SK-N-SH treated with all-trans-retinoic acid at 6 μM for 48 hours (cell line): Measurements from ENCODE around the gene FBXO47.

Experiments
- ATAC-seq: fragments of 200-7000 bp; cut with Tn5 transposase; 3 replicates; pipeline ENCODE4 v1.9.1; 2020; ENCODE audit warnings: mild to moderate bottlenecking, moderate library complexity
- ARNTL ChIP-seq: fragments of 450-650 bp; formaldehyde crosslinking; IDR thresholded peaks from 2 replicates; pipeline ENCODE4 v1.5.0; 2020; ENCODE audit warnings: low read depth, mild to moderate bottlenecking, moderate library complexity, borderline replicate concordance
- BACH2 ChIP-seq: fragments of 250-450 bp; sonication (Bioruptor Pico); IDR thresholded peaks from 2 replicates; pipeline ENCODE4 v1.9.0; 2021; ENCODE audit warnings: mild to moderate bottlenecking, borderline replicate concordance
- ESRRG ChIP-seq: fragments of 250-450 bp; sonication (Bioruptor Pico); IDR thresholded peaks from 2 replicates; pipeline ENCODE4 v1.6.1; 2021; ENCODE audit warnings: mild to moderate bottlenecking
- ISL1 ChIP-seq: fragments of 250-450 bp; sonication (Bioruptor Pico); IDR thresholded peaks from 2 replicates; pipeline ENCODE4 v2.1.2; 2022; ENCODE audit warnings: mild to moderate bottlenecking, moderate library complexity
- OSR1 ChIP-seq: fragments of 250-450 bp; sonication (Bioruptor Pico); IDR thresholded peaks from 2 replicates; pipeline ENCODE4 v1.8.0; 2022; ENCODE audit warnings: moderate library complexity, mild to moderate bottlenecking, inconsistent platforms
- PPARA ChIP-seq: fragments of 250-450 bp; sonication (Bioruptor Pico); IDR thresholded peaks from 2 replicates; pipeline ENCODE4 v1.5.0; 2020; ENCODE audit warnings: mild to moderate bottlenecking, borderline replicate concordance
- RARB ChIP-seq: fragments of 250-450 bp; sonication (Bioruptor Pico); IDR thresholded peaks from 2 replicates; pipeline ENCODE4 v1.8.0; 2021; ENCODE audit warnings: mild to moderate bottlenecking, moderate library complexity
- SNAI2 ChIP-seq: fragments of 250-450 bp; sonication (Bioruptor Pico); IDR thresholded peaks from 2 replicates; pipeline ENCODE4 v1.5.0; 2020; ENCODE audit warnings: mild to moderate bottlenecking, moderate library complexity
- TCF4 ChIP-seq: fragments of 250-450 bp; sonication (Bioruptor Pico); IDR thresholded peaks from 2 replicates; pipeline ENCODE4 v1.8.0; 2021; ENCODE audit warnings: mild to moderate bottlenecking, moderate library complexity, borderline replicate concordance
- TOX ChIP-seq: fragments of 250-450 bp; sonication (Bioruptor Pico); IDR thresholded peaks from 2 replicates; pipeline ENCODE4 v1.8.0; 2021; ENCODE audit warnings: mild to moderate bottlenecking, moderate library complexity, borderline replicate concordance
- ZC3H10 ChIP-seq: fragments of 250-450 bp; sonication (Bioruptor Pico); IDR thresholded peaks from 2 replicates; pipeline ENCODE4 v1.5.1; 2021; ENCODE audit warnings: mild to moderate bottlenecking, moderate library complexity
- ZFP30 ChIP-seq: fragments of 450-650 bp; formaldehyde crosslinking; IDR thresholded peaks from 2 replicates; pipeline ENCODE4 v1.5.0; 2022; ENCODE audit warnings: mild to moderate bottlenecking, moderate library complexity
- ZNF565 ChIP-seq: fragments of 450-650 bp; formaldehyde crosslinking; conservative IDR thresholded peaks from 2 replicates; pipeline ENCODE4 v1.5.0; 2020; ENCODE audit warnings: low read depth, mild to moderate bottlenecking, moderate library complexity
- ZNF70 ChIP-seq: fragments of 450-650 bp; formaldehyde crosslinking; IDR thresholded peaks from 2 replicates; pipeline ENCODE4 v1.5.0; 2020; ENCODE audit warnings: mild to moderate bottlenecking, moderate library complexity
- TF ChIP-seq, protein P1 (sequence below): fragments of 250-450 bp; sonication (Bioruptor Pico); IDR thresholded peaks from 2 replicates; pipeline ENCODE4 v1.5.0; 2020; ENCODE audit warnings: mild to moderate bottlenecking, moderate library complexity
- TF ChIP-seq, protein P2 (sequence below): fragments of 250-450 bp; sonication (Bioruptor Pico); IDR thresholded peaks from 2 replicates; pipeline ENCODE4 v1.8.0; 2020; ENCODE audit warnings: mild to moderate bottlenecking, moderate library complexity, borderline replicate concordance
- TF ChIP-seq, protein P3 (sequence below): fragments of 250-450 bp; sonication (Bioruptor Pico); IDR thresholded peaks from 2 replicates; pipeline ENCODE4 v1.5.1; 2020; ENCODE audit warnings: low read depth, mild to moderate bottlenecking, moderate library complexity
- TF ChIP-seq, protein P4 (sequence below): fragments of 250-450 bp; sonication (Bioruptor Pico); IDR thresholded peaks from 2 replicates; pipeline ENCODE4 v1.5.1; 2021; ENCODE audit warnings: mild to moderate bottlenecking, moderate library complexity

The FBXO47 gene

DNA sequence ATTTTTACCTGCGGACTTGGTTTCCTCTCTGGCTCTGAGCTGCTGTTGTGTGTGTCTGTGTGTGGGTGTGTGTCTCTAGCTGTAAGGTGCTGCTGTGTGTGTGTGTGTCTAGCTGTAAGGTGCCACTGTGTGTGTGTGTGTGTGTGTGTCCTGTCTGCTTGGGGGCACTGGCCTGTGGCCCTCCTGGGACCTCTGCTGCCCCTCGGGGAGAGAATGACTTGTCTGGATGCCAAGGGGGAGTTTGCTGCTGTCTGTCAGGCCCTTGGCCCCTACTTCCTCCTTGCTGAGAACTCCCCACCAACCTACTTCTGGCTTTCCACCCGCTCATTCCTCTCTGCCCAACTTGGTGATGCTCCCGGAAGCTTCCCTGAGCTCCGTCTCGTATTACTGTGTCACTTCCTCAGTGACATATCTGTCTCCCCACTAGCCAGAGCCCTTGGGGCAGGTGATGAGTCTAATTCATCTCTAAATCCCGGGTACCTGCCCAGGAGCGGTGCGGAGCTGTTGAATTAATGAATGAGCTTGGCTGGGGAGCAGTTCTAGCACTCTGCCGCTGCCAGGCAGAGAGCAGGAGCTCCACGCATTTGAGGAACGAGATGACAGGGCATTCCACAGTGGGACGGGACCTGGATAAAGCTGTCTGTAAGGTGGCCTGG, 45.3 kb downstream of the FBXO47 start (continued):
- TF ChIP-seq, protein P1, sequence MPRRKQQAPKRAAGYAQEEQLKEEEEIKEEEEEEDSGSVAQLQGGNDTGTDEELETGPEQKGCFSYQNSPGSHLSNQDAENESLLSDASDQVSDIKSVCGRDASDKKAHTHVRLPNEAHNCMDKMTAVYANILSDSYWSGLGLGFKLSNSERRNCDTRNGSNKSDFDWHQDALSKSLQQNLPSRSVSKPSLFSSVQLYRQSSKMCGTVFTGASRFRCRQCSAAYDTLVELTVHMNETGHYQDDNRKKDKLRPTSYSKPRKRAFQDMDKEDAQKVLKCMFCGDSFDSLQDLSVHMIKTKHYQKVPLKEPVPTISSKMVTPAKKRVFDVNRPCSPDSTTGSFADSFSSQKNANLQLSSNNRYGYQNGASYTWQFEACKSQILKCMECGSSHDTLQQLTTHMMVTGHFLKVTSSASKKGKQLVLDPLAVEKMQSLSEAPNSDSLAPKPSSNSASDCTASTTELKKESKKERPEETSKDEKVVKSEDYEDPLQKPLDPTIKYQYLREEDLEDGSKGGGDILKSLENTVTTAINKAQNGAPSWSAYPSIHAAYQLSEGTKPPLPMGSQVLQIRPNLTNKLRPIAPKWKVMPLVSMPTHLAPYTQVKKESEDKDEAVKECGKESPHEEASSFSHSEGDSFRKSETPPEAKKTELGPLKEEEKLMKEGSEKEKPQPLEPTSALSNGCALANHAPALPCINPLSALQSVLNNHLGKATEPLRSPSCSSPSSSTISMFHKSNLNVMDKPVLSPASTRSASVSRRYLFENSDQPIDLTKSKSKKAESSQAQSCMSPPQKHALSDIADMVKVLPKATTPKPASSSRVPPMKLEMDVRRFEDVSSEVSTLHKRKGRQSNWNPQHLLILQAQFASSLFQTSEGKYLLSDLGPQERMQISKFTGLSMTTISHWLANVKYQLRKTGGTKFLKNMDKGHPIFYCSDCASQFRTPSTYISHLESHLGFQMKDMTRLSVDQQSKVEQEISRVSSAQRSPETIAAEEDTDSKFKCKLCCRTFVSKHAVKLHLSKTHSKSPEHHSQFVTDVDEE (CRISPR knock-in tag): no peak
- no peak for TF ChIP-seq ESRRG (CRISPR knock-in tag)
- TF ChIP-seq ISL1 (CRISPR knock-in tag): no peak
- no peak for TF ChIP-seq PPARA (CRISPR knock-in tag)
- TF ChIP-seq, protein P2, sequence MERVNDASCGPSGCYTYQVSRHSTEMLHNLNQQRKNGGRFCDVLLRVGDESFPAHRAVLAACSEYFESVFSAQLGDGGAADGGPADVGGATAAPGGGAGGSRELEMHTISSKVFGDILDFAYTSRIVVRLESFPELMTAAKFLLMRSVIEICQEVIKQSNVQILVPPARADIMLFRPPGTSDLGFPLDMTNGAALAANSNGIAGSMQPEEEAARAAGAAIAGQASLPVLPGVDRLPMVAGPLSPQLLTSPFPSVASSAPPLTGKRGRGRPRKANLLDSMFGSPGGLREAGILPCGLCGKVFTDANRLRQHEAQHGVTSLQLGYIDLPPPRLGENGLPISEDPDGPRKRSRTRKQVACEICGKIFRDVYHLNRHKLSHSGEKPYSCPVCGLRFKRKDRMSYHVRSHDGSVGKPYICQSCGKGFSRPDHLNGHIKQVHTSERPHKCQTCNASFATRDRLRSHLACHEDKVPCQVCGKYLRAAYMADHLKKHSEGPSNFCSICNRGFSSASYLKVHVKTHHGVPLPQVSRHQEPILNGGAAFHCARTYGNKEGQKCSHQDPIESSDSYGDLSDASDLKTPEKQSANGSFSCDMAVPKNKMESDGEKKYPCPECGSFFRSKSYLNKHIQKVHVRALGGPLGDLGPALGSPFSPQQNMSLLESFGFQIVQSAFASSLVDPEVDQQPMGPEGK (CRISPR knock-in tag): no peak
- TF ChIP-seq, protein P3, sequence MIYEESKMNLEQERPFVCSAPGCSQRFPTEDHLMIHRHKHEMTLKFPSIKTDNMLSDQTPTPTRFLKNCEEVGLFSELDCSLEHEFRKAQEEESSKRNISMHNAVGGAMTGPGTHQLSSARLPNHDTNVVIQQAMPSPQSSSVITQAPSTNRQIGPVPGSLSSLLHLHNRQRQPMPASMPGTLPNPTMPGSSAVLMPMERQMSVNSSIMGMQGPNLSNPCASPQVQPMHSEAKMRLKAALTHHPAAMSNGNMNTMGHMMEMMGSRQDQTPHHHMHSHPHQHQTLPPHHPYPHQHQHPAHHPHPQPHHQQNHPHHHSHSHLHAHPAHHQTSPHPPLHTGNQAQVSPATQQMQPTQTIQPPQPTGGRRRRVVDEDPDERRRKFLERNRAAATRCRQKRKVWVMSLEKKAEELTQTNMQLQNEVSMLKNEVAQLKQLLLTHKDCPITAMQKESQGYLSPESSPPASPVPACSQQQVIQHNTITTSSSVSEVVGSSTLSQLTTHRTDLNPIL: no peak
- TF ChIP-seq ZFP30: no peak
- no peak for TF ChIP-seq BACH2 (CRISPR knock-in tag)

DNA sequence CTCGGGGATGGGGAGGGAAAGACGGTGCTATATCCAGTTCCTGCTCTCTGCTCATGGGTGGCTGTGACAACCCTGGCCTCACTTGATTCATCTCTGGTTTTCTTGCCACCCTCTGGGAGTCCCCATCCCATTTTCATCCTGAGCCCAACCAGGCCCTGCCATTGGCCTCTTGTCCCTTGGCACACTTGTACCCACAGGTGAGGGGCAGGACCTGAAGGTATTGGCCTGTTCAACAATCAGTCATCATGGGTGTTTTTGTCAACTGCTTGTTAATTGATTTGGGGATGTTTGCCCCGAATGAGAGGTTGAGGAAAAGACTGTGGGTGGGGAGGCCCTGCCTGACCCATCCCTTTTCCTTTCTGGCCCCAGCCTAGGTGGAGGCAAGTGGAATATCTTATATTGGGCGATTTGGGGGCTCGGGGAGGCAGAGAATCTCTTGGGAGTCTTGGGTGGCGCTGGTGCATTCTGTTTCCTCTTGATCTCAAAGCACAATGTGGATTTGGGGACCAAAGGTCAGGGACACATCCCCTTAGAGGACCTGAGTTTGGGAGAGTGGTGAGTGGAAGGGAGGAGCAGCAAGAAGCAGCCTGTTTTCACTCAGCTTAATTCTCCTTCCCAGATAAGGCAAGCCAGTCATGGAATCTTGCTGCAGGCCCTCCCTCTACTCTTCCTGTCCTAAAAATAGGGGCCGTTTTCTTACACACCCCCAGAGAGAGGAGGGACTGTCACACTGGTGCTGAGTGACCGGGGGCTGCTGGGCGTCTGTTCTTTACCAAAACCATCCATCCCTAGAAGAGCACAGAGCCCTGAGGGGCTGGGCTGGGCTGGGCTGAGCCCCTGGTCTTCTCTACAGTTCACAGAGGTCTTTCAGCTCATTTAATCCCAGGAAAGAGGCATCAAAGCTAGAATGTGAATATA, 46.6 kb downstream of the FBXO47 start:
- TF ChIP-seq, protein P1 (CRISPR knock-in tag): no peak
- no peak for TF ChIP-seq TOX (CRISPR knock-in tag)
- TF ChIP-seq OSR1 (CRISPR knock-in tag): no peak
- no peak for TF ChIP-seq ARNTL
- no peak for TF ChIP-seq SNAI2 (CRISPR knock-in tag)
- no peak for TF ChIP-seq ZFP30
- TF ChIP-seq, protein P4, sequence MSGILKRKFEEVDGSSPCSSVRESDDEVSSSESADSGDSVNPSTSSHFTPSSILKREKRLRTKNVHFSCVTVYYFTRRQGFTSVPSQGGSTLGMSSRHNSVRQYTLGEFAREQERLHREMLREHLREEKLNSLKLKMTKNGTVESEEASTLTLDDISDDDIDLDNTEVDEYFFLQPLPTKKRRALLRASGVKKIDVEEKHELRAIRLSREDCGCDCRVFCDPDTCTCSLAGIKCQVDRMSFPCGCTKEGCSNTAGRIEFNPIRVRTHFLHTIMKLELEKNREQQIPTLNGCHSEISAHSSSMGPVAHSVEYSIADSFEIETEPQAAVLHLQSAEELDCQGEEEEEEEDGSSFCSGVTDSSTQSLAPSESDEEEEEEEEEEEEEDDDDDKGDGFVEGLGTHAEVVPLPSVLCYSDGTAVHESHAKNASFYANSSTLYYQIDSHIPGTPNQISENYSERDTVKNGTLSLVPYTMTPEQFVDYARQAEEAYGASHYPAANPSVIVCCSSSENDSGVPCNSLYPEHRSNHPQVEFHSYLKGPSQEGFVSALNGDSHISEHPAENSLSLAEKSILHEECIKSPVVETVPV (CRISPR knock-in tag): no peak
- no peak for TF ChIP-seq RARB (CRISPR knock-in tag)
- TF ChIP-seq ZNF70 (CRISPR knock-in tag): no peak
- no peak for TF ChIP-seq ZC3H10 (CRISPR knock-in tag)
- no peak for ATAC-seq

DNA sequence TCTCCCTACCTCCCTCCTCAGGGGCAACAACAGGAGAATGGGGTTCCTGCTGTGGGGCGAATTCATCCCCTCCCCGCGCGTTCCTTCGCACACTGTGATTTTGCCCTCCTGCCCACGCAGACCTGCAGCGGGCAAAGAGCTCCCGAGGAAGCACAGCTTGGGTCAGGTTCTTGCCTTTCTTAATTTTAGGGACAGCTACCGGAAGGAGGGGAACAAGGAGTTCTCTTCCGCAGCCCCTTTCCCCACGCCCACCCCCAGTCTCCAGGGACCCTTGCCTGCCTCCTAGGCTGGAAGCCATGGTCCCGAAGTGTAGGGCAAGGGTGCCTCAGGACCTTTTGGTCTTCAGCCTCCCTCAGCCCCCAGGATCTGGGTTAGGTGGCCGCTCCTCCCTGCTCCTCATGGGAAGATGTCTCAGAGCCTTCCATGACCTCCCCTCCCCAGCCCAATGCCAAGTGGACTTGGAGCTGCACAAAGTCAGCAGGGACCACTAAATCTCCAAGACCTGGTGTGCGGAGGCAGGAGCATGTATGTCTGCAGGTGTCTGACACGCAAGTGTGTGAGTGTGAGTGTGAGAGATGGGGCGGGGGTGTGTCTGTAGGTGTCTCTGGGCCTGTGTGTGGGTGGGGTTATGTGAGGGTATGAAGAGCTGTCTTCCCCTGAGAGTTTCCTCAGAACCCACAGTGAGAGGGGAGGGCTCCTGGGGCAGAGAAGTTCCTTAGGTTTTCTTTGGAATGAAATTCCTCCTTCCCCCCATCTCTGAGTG, 47.7 kb downstream of the FBXO47 start:
- TF ChIP-seq ZNF70 (CRISPR knock-in tag) (no peak), TCF4 (CRISPR knock-in tag) (no peak), ZNF565 (no peak), PPARA (CRISPR knock-in tag) (no peak)
- TF ChIP-seq, protein P3: no peak
- TF ChIP-seq, all 23 proteins: peak for 0
- no peak for ATAC-seq
